DOHH2 (cell line): Measurements from ENCODE around the gene XIRP2.

Experiments used
- CTCF ChIP-seq: fragments of 200-600 bp; sonication (generic); IDR thresholded peaks from one replicate; pipeline ENCODE4 v1.5.1; 2014; ENCODE audit warnings: antibody characterized with exemption, mild to moderate bottlenecking, low read depth, low read length; ENCODE audit not compliant: poor library complexity, severe bottlenecking
- EZH2phosphoT487 ChIP-seq: fragments of 200-600 bp; sonication (generic); IDR thresholded peaks from 2 replicates; pipeline ENCODE4 v1.6.1; 2017; ENCODE audit warnings: borderline replicate concordance, mild to moderate bottlenecking, antibody characterized with exemption, low read length, moderate library complexity, mixed read lengths

- TF ChIP-seq CTCF (no peak), EZH2phosphoT487 (no peak)
Observed at GRCh38 chr2:167134381-167135072, 246.2 kb downstream of the XIRP2 start.
